SK-N-DZ (cell line): ENCODE results near the gene TREM1.

Source experiments
- small RNA-seq, 2 experiments: library from RNA; depleted of rRNA; stranded (forward); fragments of <200 nt; gene quantifications; one replicate each; pipeline ENCODE3, GENCODE V24; 2014

TREM1 gene

Small RNA genes within 50 kb of the gene (small RNA-seq; reads per million reads assigned to genes)
- gene AL391903.2 (0 reads per million in 2 experiments), gene AL391903.3 (0 reads per million in 2 experiments), gene RNA5SP207 (1.1 to 2.9 reads per million in 2 experiments), gene RNU6-643P (0 reads per million in 2 experiments)
